Thyroid gland (tissue), 4 donors: Measurements from ENCODE around the gene DNAJC13.

ENCODE experiments used
- POLR2A ChIP-seq, 2 donors: fragments of 450-650 bp; IDR thresholded peaks; one replicate each; pipeline ENCODE4 v1.6.1; 2017; ENCODE audit warnings: antibody characterized with exemption in 2 of 2, mild to moderate bottlenecking in 2 of 2, moderate library complexity in 1 of 2
- TF ChIP-seq, protein P1 (sequence below), 6 experiments: fragments of 200-600 bp in 3 of 6; fragments of 450-650 bp in 3 of 6; sonication (generic) in 3 of 6; IDR thresholded peaks; one replicate each; pipeline ENCODE4 v1.5.1; 2016 to 2019; ENCODE audit warnings: antibody characterized with exemption in 6 of 6, mild to moderate bottlenecking in 2 of 6, inconsistent platforms in 1 of 6, moderate library complexity in 1 of 6

DNA sequence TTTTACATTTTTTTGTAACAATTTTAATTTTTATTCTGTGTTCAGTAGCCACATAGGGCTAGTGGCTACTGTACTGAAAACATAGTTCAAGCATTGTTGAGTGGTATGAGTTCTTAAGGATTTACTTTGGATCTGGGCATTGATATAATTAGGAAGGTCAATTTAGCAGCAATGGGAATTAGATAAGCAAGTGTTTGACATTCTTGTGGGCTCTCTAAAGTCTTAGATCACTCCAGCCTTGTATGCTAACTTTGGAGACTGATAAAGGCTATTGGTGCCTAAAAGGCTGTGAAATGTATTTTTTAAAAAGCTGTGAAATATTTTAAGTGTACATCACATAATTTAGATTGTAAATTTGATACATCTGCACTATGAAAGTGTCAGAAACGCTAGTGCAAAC, 2.5 kb upstream of the DNAJC13 start:
- TF ChIP-seq, protein P1, sequence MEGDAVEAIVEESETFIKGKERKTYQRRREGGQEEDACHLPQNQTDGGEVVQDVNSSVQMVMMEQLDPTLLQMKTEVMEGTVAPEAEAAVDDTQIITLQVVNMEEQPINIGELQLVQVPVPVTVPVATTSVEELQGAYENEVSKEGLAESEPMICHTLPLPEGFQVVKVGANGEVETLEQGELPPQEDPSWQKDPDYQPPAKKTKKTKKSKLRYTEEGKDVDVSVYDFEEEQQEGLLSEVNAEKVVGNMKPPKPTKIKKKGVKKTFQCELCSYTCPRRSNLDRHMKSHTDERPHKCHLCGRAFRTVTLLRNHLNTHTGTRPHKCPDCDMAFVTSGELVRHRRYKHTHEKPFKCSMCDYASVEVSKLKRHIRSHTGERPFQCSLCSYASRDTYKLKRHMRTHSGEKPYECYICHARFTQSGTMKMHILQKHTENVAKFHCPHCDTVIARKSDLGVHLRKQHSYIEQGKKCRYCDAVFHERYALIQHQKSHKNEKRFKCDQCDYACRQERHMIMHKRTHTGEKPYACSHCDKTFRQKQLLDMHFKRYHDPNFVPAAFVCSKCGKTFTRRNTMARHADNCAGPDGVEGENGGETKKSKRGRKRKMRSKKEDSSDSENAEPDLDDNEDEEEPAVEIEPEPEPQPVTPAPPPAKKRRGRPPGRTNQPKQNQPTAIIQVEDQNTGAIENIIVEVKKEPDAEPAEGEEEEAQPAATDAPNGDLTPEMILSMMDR (IDR thresholded peaks at IDR 0.05), result no peak
- no peak for TF ChIP-seq POLR2A (IDR thresholded peaks at IDR 0.05)
